Fibroblast of peridontal ligament (primary cell): Measurements from ENCODE around the gene PLCB1.
A peak's percentile ranks its signal among the peaks of the same experiment; 100 is the strongest.
"Not testable (repeated sequence)": the region's sequence is repeated elsewhere in the genome, so short reads cannot be mapped to it uniquely, and the experiment has no call there.

ENCODE experiments used
- DNase-seq: peaks from one replicate; pipeline ENCODE4 v3.0.0-alpha.2; 2010; ENCODE audit errors: extremely low read depth

The PLCB1 gene

DNA sequence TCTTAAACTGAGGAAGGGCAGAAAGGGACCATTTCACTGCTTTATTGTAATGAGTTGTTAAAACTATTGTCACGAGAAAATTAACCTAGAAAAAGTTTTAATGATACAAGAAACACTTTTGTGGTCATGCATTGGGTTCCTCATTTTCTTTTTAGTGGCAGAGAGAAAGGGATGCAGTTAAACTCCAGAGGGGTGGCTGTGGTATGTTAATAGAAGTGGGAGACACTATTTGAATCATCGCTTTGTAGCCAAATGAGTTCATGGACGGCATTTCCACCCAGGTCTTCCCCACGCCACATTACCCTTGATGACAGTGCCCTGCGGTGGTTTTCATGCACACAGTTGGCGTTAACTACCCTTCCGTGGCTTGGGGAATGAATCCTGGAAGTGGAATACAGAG is 235.6 kb downstream of the PLCB1 start:
- DNase-seq, result no peak

GRCh38 chr20:8368670-8369069 is 236.6 kb downstream of the PLCB1 start:
- no peak for DNase-seq

GRCh38 chr20:8369311-8369710 is 237.2 kb downstream of the PLCB1 start:
- no peak for DNase-seq

DNA sequence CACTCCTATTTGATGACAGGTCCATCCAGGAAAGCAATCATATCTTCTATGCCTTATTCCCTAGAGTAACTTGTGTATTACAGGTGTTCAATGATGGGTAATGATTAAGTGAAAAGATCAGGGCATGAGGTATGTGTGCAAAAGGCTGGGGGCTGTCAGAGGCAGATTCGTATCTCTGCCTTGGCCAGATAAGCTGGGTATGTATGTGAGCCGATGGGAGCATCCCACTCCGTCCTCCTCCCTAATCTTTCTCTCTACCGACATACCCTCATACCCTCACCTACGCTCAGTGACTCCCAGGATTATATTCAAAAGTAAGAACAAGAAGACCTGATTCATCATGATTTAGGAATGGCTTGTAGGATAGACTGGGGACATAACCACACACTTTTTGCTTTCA is 238.7 kb downstream of the PLCB1 start:
- no peak for DNase-seq

GRCh38 chr20:8372824-8373380 is 240.8 kb downstream of the PLCB1 start:
- no peak for DNase-seq

- DNase-seq, result no peak
These were observed 241.5 kb downstream of the PLCB1 start for GRCh38 chr20:8373579-8373978.

- peak; percentile 23 for DNase-seq
These were observed 243.8 kb downstream of the PLCB1 start for GRCh38 chr20:8375898-8376297.

DNA sequence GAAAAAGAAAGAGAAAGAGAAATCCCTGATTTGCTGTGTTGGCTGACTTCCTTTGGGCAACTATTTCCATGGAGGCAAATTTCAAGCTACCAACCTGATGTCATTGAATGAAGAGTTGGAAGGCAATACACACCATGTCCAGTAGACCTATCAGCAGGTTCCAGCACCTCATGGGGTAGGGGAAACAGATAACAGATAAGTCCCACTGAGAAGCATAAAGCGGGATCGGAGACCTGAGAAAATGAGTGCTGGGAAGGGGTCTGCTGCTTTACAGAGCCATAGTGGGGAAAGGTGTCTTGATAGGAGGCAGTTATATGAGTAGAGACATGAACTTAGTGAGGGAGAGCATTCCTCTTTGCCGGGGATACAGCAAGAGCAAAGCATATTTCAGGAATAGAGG is 244.9 kb downstream of the PLCB1 start:
- no peak for DNase-seq

DNA sequence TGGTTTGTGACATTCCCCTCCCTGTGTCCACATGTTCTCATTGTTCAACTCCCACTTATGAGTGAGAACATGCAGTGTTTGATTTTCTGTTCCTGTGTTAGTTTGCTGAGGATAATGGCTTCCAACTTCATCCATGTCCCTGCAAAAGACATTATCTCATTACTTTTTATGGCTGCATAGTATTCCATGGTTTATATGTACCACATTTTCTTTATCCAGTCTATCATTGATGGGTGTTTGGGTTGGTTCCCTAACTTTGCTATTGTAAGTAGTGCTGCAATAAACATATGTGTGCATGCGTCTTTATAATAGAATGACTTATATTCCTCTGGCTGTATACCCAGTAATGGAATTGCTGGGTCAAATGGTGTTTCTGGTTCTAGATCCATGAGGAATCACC is 247.1 kb downstream of the PLCB1 start:
- DNase-seq, result not testable (repeated sequence)

- peak; percentile 66 for DNase-seq
These were observed 253.2 kb downstream of the PLCB1 start for GRCh38 chr20:8385247-8385646.

GRCh38 chr20:8386991-8387390 is 254.9 kb downstream of the PLCB1 start:
- DNase-seq, result no peak

- DNase-seq, result peak; percentile 90
These were observed 256.1 kb downstream of the PLCB1 start for GRCh38 chr20:8388141-8388540.

DNA sequence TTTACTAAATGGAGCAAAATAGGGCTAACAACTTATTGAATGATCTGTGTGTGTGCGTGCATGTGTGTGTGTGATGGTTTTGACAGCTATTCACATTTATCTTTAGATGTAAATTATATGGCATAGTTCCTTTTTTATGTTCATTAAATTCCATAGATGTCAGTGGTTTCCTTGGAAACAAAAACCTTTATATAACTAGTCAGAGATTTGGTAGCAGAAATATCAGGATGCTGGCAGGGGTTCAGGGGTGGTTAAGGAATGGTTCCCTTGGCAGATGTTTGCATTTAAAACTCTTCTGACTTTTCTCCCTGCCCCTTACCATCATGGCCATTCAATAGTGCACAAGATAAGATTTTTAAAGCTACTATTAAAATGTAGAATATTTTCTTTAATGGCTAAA is 256.6 kb downstream of the PLCB1 start:
- DNase-seq, result peak; percentile 87

DNA sequence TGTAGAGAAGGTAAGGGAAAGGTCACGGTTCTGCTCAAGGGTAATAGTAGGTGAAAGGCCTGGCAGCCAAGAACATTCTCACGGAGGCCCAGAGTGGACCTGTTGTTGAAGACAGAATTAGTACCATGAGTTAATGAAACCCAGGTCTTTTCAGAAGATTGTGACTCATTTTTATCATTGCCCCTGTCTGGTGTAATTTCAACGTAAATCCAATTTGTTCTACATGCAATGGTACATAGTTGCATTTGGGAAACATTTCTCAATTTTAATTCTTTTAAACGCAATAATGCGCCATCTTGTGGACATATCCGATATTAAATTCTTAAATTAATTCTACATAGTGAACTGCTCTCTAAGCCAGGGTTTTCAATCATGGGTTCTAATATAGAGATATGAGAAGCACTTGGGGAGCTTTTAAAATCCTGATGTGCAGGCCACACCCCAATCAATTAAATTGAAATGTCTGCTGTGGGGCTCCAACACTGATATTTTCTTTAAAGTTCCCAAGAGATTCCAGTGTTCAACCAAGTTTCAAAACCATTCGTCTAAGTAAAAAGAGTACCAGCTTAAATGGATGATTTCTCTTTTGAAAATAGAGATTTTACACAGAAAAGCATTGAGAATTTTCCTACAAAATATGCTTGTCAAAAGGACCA is 257.4 kb downstream of the PLCB1 start:
- peak; percentile 92 for DNase-seq

DNA sequence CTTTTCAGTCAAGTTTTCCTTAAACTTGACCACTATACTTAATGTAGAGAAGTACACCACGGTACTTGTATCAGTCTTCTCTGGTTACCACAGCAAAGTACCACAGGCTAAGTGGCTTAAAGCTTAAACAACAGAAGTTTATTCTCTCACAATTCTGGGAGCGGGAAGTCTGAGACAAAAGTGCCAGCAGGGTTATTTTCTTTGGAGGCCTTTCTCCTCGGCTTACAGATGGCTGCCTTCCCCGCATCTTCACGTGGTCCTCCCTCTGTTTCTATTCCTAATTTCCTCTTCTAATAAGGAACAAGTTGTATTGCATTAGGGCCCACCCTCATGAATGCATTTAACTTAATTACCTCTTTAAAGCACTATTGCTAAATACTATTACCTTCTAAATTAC is 258.0 kb downstream of the PLCB1 start:
- peak; percentile 35 for DNase-seq

DNA sequence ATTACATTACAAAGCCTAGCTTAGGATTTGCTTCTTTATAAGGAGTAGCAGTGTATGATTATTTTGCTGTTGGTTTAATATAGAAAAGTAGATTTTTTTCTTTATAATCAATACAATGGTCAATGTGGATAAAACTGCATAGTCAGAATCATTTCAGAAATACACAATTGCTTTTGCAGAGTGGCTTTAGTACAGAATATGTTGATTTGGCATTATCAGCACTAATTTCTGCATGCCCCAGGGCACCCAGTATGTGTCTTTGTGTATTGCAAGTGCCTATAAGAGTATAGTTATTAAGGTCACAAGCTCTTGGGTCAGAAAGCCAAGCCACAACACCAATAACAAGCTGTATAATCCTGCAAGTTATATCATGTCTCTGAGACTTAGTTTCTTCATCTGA is 258.4 kb downstream of the PLCB1 start:
- no peak for DNase-seq

DNA sequence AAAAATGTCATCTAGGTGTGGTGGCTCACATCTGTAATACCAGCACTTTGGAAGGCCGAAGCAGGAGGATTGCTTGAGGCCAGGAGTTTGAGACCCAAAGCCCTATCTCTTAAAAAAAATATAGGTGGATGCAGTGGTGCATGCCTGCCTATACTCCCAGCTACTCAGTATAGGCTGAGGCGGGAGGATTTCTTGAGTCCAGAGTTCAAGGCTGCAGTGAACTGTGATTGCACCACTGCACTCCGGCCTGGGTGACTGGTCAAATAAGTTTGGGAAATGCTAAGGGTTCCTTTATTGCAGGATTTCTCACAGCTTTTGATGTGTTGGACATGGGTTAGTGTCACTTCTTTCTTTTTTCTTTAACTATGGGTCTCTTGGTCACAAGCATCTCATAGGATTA is 261.3 kb downstream of the PLCB1 start:
- DNase-seq, result no peak

DNA sequence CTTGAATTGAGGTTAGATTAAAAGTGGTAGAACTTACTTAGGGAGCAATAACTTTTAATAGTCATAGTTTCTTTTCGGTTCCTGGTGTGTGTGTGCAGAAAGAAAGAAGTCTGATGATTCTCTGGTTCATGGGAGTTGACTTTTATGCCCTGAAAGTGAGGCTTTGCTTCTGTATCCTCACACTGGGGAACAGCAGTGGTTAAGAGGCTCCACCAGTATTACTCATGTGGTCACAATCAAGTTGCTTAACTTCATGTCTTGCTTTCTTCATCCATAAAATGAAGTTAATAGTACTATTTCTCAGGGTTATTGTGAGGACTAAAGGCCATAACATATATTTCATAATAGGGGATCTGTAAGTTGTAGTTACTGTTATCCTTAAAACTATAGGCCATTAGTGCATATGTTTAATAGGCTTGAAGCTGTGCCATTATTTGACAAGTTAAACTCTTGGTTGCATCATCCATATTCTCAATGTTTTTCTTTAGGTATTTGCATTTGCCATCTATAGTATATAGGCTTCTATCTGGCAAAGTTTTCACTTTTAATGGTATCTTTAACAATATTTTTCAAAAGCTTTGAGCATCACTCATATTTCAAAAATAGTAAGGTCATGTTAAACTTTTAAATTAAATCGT is 262.4 kb downstream of the PLCB1 start:
- peak; percentile 88 for DNase-seq

DNA sequence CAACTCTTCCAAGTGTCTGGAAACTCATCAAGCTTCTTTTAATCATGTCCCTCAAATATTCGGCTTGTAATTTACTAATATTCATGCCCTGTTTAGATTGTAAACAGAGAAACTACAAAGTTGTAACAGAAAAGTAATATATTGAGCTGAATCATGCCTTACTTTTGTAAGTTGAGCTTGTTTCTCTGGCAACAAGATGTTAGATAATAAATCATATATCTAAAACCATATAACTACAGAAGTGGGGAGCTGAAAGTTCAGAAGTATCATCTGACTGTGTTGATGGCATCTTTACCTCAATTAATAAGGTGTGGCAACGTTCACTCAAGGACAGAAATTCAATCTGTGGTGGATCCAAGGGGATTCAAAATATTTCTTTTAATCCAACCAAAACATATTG is 263.9 kb downstream of the PLCB1 start:
- no peak for DNase-seq

GRCh38 chr20:8398263-8399051 is 266.4 kb downstream of the PLCB1 start:
- DNase-seq, result no peak

DNA sequence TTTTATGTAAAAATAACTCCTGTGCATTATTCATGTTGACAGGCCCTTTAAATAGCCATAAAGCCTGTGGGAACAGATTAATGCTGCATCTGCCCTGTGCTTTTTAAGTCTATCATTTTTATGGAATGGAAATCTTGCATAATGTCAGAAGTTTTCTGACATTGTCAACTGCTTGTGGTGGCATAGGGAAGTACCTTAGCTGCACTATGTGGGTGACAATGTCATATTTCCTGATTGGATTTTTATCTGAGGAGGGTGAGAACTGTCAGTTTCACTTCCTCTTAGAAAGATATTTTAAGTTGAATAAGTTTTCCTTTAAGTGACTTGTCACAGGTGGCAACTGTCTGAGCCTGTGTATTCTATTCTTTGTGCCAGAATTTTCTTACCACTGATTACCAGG is 267.9 kb downstream of the PLCB1 start:
- no peak for DNase-seq

GRCh38 chr20:8400486-8400885 is 268.4 kb downstream of the PLCB1 start:
- DNase-seq, result no peak

DNA sequence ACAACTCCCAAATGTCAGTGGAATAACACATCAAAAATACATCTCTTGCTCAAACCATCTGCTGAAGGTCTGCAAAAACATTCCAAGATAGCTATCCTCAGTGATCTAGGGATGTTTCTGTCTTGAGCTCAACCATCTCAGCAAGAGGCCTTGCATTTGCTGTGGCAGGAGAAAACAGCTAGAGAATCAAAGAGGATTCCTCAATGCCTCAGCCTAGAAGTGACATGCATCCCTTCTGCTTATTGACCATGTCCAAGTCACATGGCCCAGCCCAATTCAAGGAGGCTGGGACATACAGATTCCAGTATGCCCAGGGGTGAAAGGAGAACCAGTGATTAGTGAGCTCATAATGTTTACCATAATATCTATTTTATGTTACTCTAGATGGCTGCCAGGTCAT is 269.5 kb downstream of the PLCB1 start:
- DNase-seq, result peak; percentile 57
